GM18861 (cell line): ENCODE results near the gene BUD23.
"Not testable (repeated sequence)": the region's sequence is repeated elsewhere in the genome, so short reads cannot be mapped to it uniquely, and the experiment has no call there.

Experiments used
- ATAC-seq: cut with Tn5 transposase; IDR thresholded peaks from one replicate; pipeline ENCODE4 v1.9.1; 2021; ENCODE audit not compliant: unreplicated experiment

The BUD23 gene

DNA sequence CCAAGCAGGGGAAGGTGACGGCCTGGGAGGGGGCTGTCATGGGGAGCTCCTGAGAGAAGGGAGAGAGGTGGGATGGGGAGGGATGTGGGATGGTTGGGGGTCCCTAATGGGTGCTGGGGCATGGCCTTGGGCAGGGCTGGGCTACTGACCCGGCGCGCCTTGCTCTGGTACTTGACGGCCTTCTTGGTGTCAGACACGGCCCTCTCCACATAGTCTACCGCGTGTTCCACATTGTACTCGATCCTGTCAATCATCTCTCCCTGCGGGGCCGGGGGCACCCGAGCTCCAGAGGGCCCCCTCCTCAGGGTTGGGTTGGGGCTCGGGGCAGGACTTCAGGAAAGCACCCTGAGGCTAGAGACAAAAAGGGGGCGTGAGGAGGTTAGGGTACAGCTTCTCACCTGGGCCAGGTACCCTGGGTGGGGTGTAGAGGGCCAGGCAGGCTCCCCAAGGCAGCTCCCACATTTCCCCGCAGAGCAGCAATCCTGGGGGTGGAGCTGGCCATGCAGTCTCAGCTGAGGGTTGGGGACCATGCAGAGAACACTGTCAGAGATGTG lies 17.3 kb downstream of the BUD23 start:
- no peak for ATAC-seq

GRCh38 chr7:73701357-73701995 lies 18.1 kb downstream of the BUD23 start:
- ATAC-seq = no peak

GRCh38 chr7:73702226-73702625 lies 18.8 kb downstream of the BUD23 start:
- ATAC-seq = no peak

- ATAC-seq = no peak
Observed at GRCh38 chr7:73702665-73703064, 19.3 kb downstream of the BUD23 start.

GRCh38 chr7:73703225-73703624 lies 19.8 kb downstream of the BUD23 start:
- ATAC-seq = no peak

- ATAC-seq = no peak
Observed at GRCh38 chr7:73703757-73704639, 20.6 kb downstream of the BUD23 start.

- no peak for ATAC-seq
Observed at GRCh38 chr7:73704640-73705550, 21.5 kb downstream of the BUD23 start.

GRCh38 chr7:73705551-73705920 lies 22.1 kb downstream of the BUD23 start:
- ATAC-seq = no peak

DNA sequence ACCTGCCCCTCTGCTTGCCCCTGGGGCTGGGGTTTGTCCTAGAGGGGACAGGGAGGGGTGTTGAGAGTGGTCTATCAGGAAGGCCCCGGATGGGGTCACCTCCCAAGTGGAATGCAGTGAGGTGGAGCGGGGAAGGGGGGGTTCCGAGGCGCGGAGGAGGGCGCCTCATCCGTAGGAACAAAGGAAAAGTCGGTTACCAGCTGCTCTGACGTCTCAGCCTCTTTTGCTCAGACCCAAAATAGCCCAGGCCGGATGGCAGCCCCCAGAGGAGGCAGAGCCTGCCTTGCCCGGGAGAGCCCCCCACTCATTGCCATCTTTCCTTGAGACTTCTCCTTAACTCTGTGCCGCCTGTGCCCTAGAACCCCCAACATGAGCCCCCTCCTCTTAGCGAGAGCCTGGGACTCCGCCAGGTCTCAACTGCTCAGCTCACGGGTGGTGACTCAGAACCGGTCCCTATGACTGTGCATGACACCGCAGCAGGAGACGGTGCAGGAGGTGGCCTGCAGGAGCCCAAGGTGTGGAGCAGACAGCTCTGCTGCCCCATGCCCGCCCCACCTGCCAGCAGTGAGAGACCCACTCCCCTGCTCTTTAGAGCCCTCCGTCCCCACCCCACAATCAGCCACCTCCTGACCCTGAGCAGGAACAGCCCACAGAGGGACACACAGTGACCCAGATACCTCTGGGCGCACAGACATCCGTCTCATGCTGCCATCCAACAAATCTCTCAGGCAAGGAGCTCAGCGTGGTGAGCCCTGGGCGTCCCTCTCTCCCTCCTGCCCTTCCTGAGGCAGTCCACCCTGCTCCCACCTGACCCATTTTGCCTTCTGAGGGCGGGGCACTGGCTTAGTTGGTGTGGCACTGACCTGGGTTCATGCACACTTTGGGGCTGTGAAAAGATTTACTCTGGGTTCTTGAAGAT lies 23.0 kb downstream of the BUD23 start:
- ATAC-seq = no peak

DNA sequence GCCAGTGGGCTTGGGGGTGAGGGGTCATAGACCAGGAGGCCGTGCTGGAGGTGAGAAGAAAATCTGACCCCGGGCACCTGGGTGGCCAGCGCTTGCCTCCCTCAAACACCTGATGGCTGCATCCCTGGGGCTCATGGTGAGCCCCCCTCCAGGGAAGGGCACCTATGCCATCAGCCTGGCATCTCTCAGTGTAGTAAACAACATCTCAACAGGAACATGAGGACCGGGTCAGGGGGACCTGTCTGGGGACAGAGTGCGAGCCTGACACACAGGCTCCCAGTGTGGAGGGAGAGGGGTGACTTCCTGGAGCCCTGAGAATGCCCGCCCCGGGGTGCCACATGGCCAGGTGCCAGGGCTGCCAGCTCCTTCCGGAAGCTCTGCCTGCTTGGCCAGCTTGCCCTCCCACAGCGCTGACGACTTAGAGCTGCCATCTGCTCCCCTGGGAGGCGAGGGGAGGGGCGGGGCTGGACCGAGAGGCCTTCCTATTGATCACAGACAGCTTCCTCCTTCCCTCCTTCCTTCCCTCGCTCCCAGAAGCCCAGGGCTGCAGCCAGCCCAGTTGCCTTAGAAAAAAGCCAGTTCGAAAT lies 23.7 kb downstream of the BUD23 start:
- no peak for ATAC-seq

DNA sequence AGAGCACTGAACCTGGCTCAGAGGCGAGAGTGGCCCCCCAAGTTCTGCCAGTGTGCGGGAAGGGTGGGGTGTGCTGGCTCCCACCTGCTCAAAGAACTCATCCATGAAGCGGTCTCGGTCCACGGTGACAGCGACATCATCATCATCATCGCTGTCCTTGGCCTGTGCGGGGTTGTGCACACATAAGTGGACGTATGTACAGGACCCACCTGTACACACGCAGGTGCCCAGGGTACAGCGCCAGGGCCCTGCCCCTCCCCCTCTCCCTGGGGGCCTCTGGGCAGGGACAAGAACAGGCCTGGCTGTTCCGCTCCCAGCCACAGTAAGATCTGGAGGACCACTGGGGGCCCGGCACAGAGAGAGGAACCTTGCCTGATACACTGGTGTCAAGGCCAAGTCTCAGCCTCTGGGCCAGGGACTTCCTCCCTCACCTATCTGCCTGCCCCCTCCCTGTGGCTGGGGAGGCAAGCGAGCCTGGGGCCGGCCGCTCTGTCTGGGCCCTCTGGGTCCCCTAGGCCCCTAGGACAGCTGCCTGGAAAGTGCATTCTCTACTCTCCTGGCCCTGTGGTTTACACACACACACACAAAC lies 25.7 kb downstream of the BUD23 start:
- no peak for ATAC-seq

GRCh38 chr7:73712773-73713172 lies 29.4 kb downstream of the BUD23 start:
- no peak for ATAC-seq

DNA sequence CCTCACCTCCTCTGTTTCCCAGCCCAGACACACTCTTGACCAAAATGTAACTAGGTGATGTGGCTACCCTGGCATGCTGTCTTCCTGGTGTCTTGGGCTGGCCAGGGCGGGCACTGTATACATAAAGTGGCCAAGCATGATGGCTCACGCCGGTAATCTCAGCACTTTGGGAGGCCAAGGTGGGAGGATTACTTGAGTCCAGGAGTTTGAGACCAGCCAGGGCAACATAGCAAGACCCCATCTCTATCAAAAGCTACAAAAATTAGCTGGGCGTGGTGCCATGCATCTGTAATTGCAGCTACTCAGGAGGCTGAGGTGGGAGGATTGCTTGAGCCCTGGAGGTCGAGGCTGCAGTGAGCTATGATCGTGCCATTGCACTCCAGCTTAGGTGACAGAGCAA lies 29.9 kb downstream of the BUD23 start:
- ATAC-seq = not testable (repeated sequence)

- ATAC-seq = no peak
Observed at GRCh38 chr7:73715648-73716317, 32.4 kb downstream of the BUD23 start.

- no peak for ATAC-seq
Observed at GRCh38 chr7:73716318-73716890, 33.0 kb downstream of the BUD23 start.

- ATAC-seq = no peak
Observed at GRCh38 chr7:73717025-73717807, 33.8 kb downstream of the BUD23 start.

DNA sequence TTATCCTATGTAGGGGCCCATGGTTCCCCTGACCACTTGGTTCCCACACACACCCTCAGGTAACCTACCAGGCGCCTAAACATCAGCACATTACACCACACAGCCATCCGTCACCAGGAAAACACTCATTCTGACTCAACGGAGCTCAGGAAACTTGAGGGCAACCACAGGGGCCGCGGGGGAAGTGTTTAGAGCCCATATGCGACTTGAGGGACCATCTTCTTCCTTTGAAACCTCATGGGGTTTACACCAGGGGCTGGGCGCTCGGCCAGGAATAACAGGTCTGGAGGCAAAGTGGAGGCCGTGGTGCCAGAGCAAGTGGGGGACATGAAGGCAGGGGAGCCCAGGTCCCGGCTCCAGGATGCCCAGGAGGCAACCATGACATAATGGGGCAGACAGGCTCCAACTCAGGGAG lies 34.6 kb downstream of the BUD23 start:
- ATAC-seq = no peak

- no peak for ATAC-seq
Observed at GRCh38 chr7:73718438-73718881, 35.1 kb downstream of the BUD23 start.
